ENCODE measurements around the gene ZNF71.
A peak's percentile ranks its signal among the peaks of the same experiment; 100 is the strongest.

ZNF71 gene

GRCh38 chr19:56594783-56595547 lies at the start of gene ZNF71:
ZNF71 (plus strand) TSS chr19:56595302; CDS start chr19:56601559, 6,257 bp downstream.
- DNase-seq = peak; percentile 87 to 91

GRCh38 chr19:56547535-56547934 lies 47.6 kb upstream of the ZNF71 start:
- DNase-seq = no peak

GRCh38 chr19:56554272-56554869 lies 40.7 kb upstream of the ZNF71 start:
- DNase-seq = no peak

- DNase-seq = no peak
These were observed 32.3 kb upstream of the ZNF71 start for GRCh38 chr19:56562766-56563165.

GRCh38 chr19:56566904-56567273 lies 28.2 kb upstream of the ZNF71 start:
- DNase-seq = peak; percentile 1 to 26

GRCh38 chr19:56567274-56568120 lies 27.6 kb upstream of the ZNF71 start, which contains the start of gene ZNF470:
ZNF470 (plus strand) TSS chr19:56567468; CDS start chr19:56570312, 2,844 bp downstream.
- peak; percentile 88 to 90 for DNase-seq

GRCh38 chr19:56572589-56572988 lies 22.5 kb upstream of the ZNF71 start:
- DNase-seq = no peak

- DNase-seq = no peak
These were observed 21.2 kb upstream of the ZNF71 start for GRCh38 chr19:56573914-56574313.

GRCh38 chr19:56577719-56578602 lies 17.1 kb upstream of the ZNF71 start:
- DNase-seq = no peak

- DNase-seq = no peak
These were observed 688 bp upstream of the ZNF71 start for GRCh38 chr19:56594446-56594782.

GRCh38 chr19:56595548-56595899 lies 422 bp downstream of the ZNF71 start:
- no peak for DNase-seq

- DNase-seq = no peak
These were observed 1.6 kb downstream of the ZNF71 start for GRCh38 chr19:56596676-56597075.

- no peak for DNase-seq
These were observed 2.6 kb downstream of the ZNF71 start for GRCh38 chr19:56597696-56598095.

- no peak for DNase-seq
These were observed 6.3 kb downstream of the ZNF71 start for GRCh38 chr19:56601375-56601774.

- no peak for DNase-seq
These were observed 8.7 kb downstream of the ZNF71 start for GRCh38 chr19:56603829-56604228.

- DNase-seq = no peak
These were observed 13.3 kb downstream of the ZNF71 start for GRCh38 chr19:56608274-56608964.

GRCh38 chr19:56611288-56611687 lies 16.2 kb downstream of the ZNF71 start:
- no peak for DNase-seq

- DNase-seq = no peak
These were observed 17.6 kb downstream of the ZNF71 start for GRCh38 chr19:56612737-56613136.

- DNase-seq = no peak
These were observed 18.5 kb downstream of the ZNF71 start for GRCh38 chr19:56613639-56614038.

GRCh38 chr19:56617531-56617930 lies 22.4 kb downstream of the ZNF71 start:
- no peak for DNase-seq

- DNase-seq = no peak
These were observed 24.0 kb downstream of the ZNF71 start for GRCh38 chr19:56619121-56619520.

- DNase-seq = no peak
These were observed 27.3 kb downstream of the ZNF71 start for GRCh38 chr19:56622374-56622773.
